Activated B cell treated with CpG ODN at 0.5 μM for 24 hours (primary cell): ENCODE results near the gene LGMN. TPM values are rescaled to one million over a fixed set of nuclear protein-coding genes. Genes with fewer than 3 reads are reported as not detected.

Experiments used
- ATAC-seq: fragments of 200-7000 bp; cut with Tn5 transposase; one replicate; pipeline ENCODE4 v1.10.0; 2021; ENCODE audit warnings: low read depth, mild to moderate bottlenecking, moderate library complexity
- CTCF ChIA-PET: fragments of 350-600 bp; sonication (Branson Sonifier 250); formaldehyde crosslinking; loops from one replicate; lab custom pipeline; 2021; ENCODE audit warnings: antibody characterized with exemption; lab: Charles Lee
- POLR2A ChIA-PET: fragments of 350-600 bp; sonication (Branson Sonifier 250); formaldehyde crosslinking; loops from one replicate; lab custom pipeline; 2021; ENCODE audit warnings: antibody characterized with exemption; lab: Charles Lee
- DNase-seq: peaks from one replicate; pipeline ENCODE4 v3.0.0; 2022
- H3K27ac Mint-ChIP-seq: one replicate; pipeline ENCODE4 v1.8.0; 2020; ENCODE audit warnings: mixed read lengths
- H3K27me3 Mint-ChIP-seq: one replicate; pipeline ENCODE4 v1.8.0; 2021; ENCODE audit warnings: mixed read lengths
- H3K36me3 Mint-ChIP-seq: one replicate; pipeline ENCODE4 v1.8.0; 2021; ENCODE audit warnings: low read depth, mixed read lengths
- H3K4me1 Mint-ChIP-seq: one replicate; pipeline ENCODE4 v1.8.0; 2021; ENCODE audit warnings: mixed read lengths
- H3K4me3 Mint-ChIP-seq: one replicate; pipeline ENCODE4 v1.8.0; 2020; ENCODE audit warnings: mild to moderate bottlenecking, mixed read lengths
- H3K9me3 Mint-ChIP-seq: one replicate; pipeline ENCODE4 v1.8.0; 2020; ENCODE audit warnings: mixed read lengths
- intact Hi-C: fragments of 100-400 bp; cut with micrococcal nuclease; formaldehyde crosslinking; loops from one replicate; pipeline ENCODE4 v1.15.1; 2024
- total RNA-seq: library from RNA; stranded (reverse); gene quantifications from 2 replicates; pipeline ENCODE4 v1.2.3, GENCODE V29; 2022
- TF ChIP-seq, protein P1 (sequence below): fragments of 200-600 bp; IDR thresholded peaks from one replicate; pipeline ENCODE4 v1.8.0; 2022; ENCODE audit warnings: antibody characterized with exemption, mild to moderate bottlenecking

Gene LGMN
- total RNA-seq, 1 donor from 2014 or later, result 11.8 TPM

- H3K27me3 Mint-ChIP-seq, result no peaks in the 10 kb centered on the region
- no peaks in the 10 kb centered on the region for H3K9me3 Mint-ChIP-seq
- DNase-seq (no peak), ATAC-seq (no peak)
- ChIA-PET POLR2A (interaction anchor here (3.1 to 5.7 kb wide), 2 partner anchors 16 to 23 kb away, joined by 28 to 144 read pairs; no protein-coding TSS in a partner anchor), CTCF (interaction anchor here (0.8 to 9.4 kb wide), 4 partner anchors 16 to 87 kb away, joined by 3 to 71 read pairs (median 6); no protein-coding TSS in a partner anchor)
- intact Hi-C loops, result loop anchor here (5.0 kb wide), 2 partner anchors 553 to 1282 kb away; partner anchors contain the start of genes CPSF2 and NDUFB1
- peak overlapping the region; percentile 82 for H3K27ac Mint-ChIP-seq
- H3K36me3 Mint-ChIP-seq, result peaks cover 77% of the 10 kb centered on the region
- H3K4me3 Mint-ChIP-seq, result peak overlapping the region; percentile 71
- peaks cover 72% of the 10 kb centered on the region for H3K4me1 Mint-ChIP-seq
- TF ChIP-seq, protein P1, sequence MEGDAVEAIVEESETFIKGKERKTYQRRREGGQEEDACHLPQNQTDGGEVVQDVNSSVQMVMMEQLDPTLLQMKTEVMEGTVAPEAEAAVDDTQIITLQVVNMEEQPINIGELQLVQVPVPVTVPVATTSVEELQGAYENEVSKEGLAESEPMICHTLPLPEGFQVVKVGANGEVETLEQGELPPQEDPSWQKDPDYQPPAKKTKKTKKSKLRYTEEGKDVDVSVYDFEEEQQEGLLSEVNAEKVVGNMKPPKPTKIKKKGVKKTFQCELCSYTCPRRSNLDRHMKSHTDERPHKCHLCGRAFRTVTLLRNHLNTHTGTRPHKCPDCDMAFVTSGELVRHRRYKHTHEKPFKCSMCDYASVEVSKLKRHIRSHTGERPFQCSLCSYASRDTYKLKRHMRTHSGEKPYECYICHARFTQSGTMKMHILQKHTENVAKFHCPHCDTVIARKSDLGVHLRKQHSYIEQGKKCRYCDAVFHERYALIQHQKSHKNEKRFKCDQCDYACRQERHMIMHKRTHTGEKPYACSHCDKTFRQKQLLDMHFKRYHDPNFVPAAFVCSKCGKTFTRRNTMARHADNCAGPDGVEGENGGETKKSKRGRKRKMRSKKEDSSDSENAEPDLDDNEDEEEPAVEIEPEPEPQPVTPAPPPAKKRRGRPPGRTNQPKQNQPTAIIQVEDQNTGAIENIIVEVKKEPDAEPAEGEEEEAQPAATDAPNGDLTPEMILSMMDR, result no peak
These were observed 73.0 kb downstream of the LGMN start for GRCh38 chr14:92675421-92675820.

- no peak for DNase-seq
- Mint-ChIP-seq H3K4me1 (peaks cover 87% of the 10 kb centered on the region), H3K9me3 (no peaks in the 10 kb centered on the region), H3K4me3 (no peak overlapping the region), H3K27me3 (no peaks in the 10 kb centered on the region), H3K27ac (no peak overlapping the region), H3K36me3 (peaks cover 77% of the 10 kb centered on the region)
- POLR2A ChIA-PET, result interaction anchor here (1.4 to 5.7 kb wide), 2 partner anchors 14 to 21 kb away, joined by 4 to 144 read pairs; no protein-coding TSS in a partner anchor
- intact Hi-C loops, result no loop called here
- TF ChIP-seq, protein P1, result no peak
- no peak for ATAC-seq
- CTCF ChIA-PET, result interaction anchor here (1.0 kb wide), 1 partner anchor 13 kb away, joined by 3 read pairs; no protein-coding TSS in a partner anchor
These were observed 74.8 kb downstream of the LGMN start for GRCh38 chr14:92673601-92674150.

GRCh38 chr14:92670643-92671366, 77.6 kb downstream of the LGMN start:
- Mint-ChIP-seq H3K27me3 (no peaks in the 10 kb centered on the region), H3K9me3 (no peaks in the 10 kb centered on the region), H3K4me3 (peak overlapping the region; percentile 13), H3K36me3 (peaks cover 73% of the 10 kb centered on the region), H3K4me1 (peaks cover 85% of the 10 kb centered on the region), H3K27ac (peak overlapping the region; percentile 52)
- CTCF ChIA-PET, result interaction anchor here (1.3 to 3.3 kb wide), 5 partner anchors 10 to 82 kb away, joined by 4 to 33 read pairs (median 5); no protein-coding TSS in a partner anchor
- intact Hi-C loops, result no loop called here
- DNase-seq, result no peak
- POLR2A ChIA-PET, result interaction anchor here (0.6 to 2.0 kb wide), 4 partner anchors 11 to 55 kb away, joined by 3 to 10 read pairs (median 4); no protein-coding TSS in a partner anchor
- no peak for ATAC-seq
- TF ChIP-seq, protein P1, result no peak

- peak overlapping the region; percentile 52 for H3K27ac Mint-ChIP-seq
- intact Hi-C loops, result no loop called here
- TF ChIP-seq, protein P1, result no peak
- no peak for ATAC-seq
- no peak for DNase-seq
- no peaks in the 10 kb centered on the region for H3K27me3 Mint-ChIP-seq
- H3K4me1 Mint-ChIP-seq, result peaks cover 84% of the 10 kb centered on the region
- peaks cover 75% of the 10 kb centered on the region for H3K36me3 Mint-ChIP-seq
- POLR2A ChIA-PET, result interaction anchor here (0.6 to 2.0 kb wide), 6 partner anchors 11 to 101 kb away, joined by 3 to 10 read pairs (median 3); no protein-coding TSS in a partner anchor
- peak overlapping the region; percentile 13 for H3K4me3 Mint-ChIP-seq
- CTCF ChIA-PET, result interaction anchor here (0.7 to 3.3 kb wide), 7 partner anchors 11 to 135 kb away, joined by 3 to 33 read pairs (median 4); no protein-coding TSS in a partner anchor
- H3K9me3 Mint-ChIP-seq, result no peaks in the 10 kb centered on the region
These were observed 78.3 kb downstream of the LGMN start for GRCh38 chr14:92670160-92670559.
